Kidney (tissue), 14 donors: ENCODE measurements around the gene KIF12. TPM values are rescaled to one million over a fixed set of nuclear protein-coding genes. Genes with fewer than 3 reads are reported as not detected.

Experiments used
- DNase-seq, 5 donors: peaks; one replicate each; pipeline ENCODE4 v3.0.0-alpha.2; 2013 to 2020
- FAIRE-seq: peaks from 2 replicates; lab custom pipeline; 2012; peaks lifted over from hg19 to GRCh38; lab: Jason Lieb, UNC
- H3K27ac ChIP-seq, 2 donors: one replicate each; pipeline ENCODE4 v1.7.0; 2013; ENCODE audit warnings: low read depth in 2 of 2, low read length in 2 of 2, inconsistent platforms in 1 of 2
- H3K27me3 ChIP-seq: one replicate; pipeline ENCODE4 v1.7.1; 2013; ENCODE audit warnings: low read length, inconsistent platforms; ENCODE audit not compliant: control insufficient read depth, insufficient read depth
- H3K36me3 ChIP-seq, 3 donors: one replicate each; pipeline versions ENCODE4 v1.7.0 to v1.7.1; 2013; ENCODE audit warnings: low read length in 3 of 3, control low read depth in 1 of 3, inconsistent platforms in 1 of 3; ENCODE audit not compliant: insufficient read depth in 3 of 3, control insufficient read depth in 2 of 3
- H3K4me1 ChIP-seq, 3 donors: one replicate each; pipeline versions ENCODE4 v1.7.0 to v1.7.1; 2013; ENCODE audit warnings: low read length in 3 of 3, inconsistent platforms in 1 of 3, low read depth in 1 of 3; ENCODE audit not compliant: control insufficient read depth in 2 of 3, insufficient read depth in 2 of 3
- H3K4me3 ChIP-seq, 3 donors: one replicate each; pipeline versions ENCODE4 v1.7.0 to v1.8.1; 2013; ENCODE audit warnings: low read length in 3 of 3, control low read depth in 1 of 3, inconsistent platforms in 1 of 3
- H3K9ac ChIP-seq, 3 donors: one replicate each; pipeline versions ENCODE4 v1.7.0 to v1.7.1; 2013; ENCODE audit warnings: low read length in 3 of 3, control low read depth in 1 of 3, inconsistent platforms in 1 of 3
- H3K9me3 ChIP-seq, 3 donors: one replicate each; pipeline versions ENCODE4 v1.7.0 to v1.7.1; 2013; ENCODE audit warnings: low read length in 3 of 3, control low read depth in 1 of 3, inconsistent platforms in 1 of 3; ENCODE audit not compliant: control insufficient read depth in 2 of 3, insufficient read depth in 1 of 3
- intact Hi-C: fragments of 100-400 bp; cut with DNase I; formaldehyde crosslinking; loops from one replicate; pipeline ENCODE4 v1.11.1; 2022
- polyA plus RNA-seq: library from polyadenylated mRNA; stranded (reverse); fragments of 350-450 nt; fragmentation: Illumina TruSeq; extraction: RNeasy Lipid Tissue Mini Kit (QIAGEN cat#74804); gene quantifications from one replicate; pipeline ENCODE4 v1.2.3, GENCODE V29; 2014; ENCODE audit warnings: low read depth, low replicate concordance; ENCODE audit not compliant: insufficient read depth
- total RNA-seq: library from RNA; stranded (reverse); fragmentation: NEBNext Ultra II Directional; extraction: Animal tissue kit (Norgen Biotek cat#: 25700); gene quantifications from one replicate; pipeline ENCODE4 v1.2.1, GENCODE V29; 2021
- TF ChIP-seq, protein P1 (sequence below): IDR thresholded peaks from 3 replicates; pipeline ENCODE4 v1.5.1; 2012; ENCODE audit warnings: mild to moderate bottlenecking, moderate library complexity, borderline replicate concordance; ENCODE audit not compliant: insufficient read depth; ENCODE audit errors: extremely low read depth
- donor health status: control.
- donor health status: control.
- donor health status: control.
- donor health status: control.
- donor health status: control.
- donor health status: DM: yes; HTN: yes; CAD: no.
- donor health status: Normal renal cell carcinoma (clear cell type).

Gene KIF12
- total and polyA plus RNA-seq, 2 donors from 2014 or later: 155 to 202 TPM

DNA sequence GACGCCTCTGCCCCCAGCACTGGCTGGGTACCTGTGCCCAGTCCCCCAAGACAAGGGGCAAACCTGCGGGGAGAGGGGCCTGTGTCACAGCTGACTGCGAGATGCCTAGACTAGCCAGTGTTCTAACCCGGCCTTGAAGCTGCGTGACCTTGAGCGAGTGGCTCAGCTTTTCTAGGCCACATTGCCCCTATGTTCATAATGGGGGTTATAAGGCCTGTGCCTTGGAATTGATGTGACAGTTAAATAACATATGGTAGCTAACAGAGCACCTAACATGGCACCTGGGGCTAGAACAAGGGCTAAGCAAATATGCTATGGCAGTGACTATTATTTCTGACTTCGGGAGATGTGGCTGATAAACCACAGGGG lies 33.4 kb upstream of the KIF12 start:
- H3K9me3 ChIP-seq: peaks cover 0 to 6% (median 0%) of the 10 kb centered on the region in 3 donors
- H3K9ac ChIP-seq: no peak overlapping the region
- no peaks in the 10 kb centered on the region for H3K27me3 ChIP-seq
- H3K27ac ChIP-seq: no peak overlapping the region
- no peaks in the 10 kb centered on the region for H3K36me3 ChIP-seq
- no peak for FAIRE-seq
- TF ChIP-seq, protein P1, sequence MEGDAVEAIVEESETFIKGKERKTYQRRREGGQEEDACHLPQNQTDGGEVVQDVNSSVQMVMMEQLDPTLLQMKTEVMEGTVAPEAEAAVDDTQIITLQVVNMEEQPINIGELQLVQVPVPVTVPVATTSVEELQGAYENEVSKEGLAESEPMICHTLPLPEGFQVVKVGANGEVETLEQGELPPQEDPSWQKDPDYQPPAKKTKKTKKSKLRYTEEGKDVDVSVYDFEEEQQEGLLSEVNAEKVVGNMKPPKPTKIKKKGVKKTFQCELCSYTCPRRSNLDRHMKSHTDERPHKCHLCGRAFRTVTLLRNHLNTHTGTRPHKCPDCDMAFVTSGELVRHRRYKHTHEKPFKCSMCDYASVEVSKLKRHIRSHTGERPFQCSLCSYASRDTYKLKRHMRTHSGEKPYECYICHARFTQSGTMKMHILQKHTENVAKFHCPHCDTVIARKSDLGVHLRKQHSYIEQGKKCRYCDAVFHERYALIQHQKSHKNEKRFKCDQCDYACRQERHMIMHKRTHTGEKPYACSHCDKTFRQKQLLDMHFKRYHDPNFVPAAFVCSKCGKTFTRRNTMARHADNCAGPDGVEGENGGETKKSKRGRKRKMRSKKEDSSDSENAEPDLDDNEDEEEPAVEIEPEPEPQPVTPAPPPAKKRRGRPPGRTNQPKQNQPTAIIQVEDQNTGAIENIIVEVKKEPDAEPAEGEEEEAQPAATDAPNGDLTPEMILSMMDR: no peak
- no peaks in the 10 kb centered on the region for H3K4me1 ChIP-seq
- H3K4me3 ChIP-seq: no peak overlapping the region
- DNase-seq: no peak
- intact Hi-C loops: no loop called here

DNA sequence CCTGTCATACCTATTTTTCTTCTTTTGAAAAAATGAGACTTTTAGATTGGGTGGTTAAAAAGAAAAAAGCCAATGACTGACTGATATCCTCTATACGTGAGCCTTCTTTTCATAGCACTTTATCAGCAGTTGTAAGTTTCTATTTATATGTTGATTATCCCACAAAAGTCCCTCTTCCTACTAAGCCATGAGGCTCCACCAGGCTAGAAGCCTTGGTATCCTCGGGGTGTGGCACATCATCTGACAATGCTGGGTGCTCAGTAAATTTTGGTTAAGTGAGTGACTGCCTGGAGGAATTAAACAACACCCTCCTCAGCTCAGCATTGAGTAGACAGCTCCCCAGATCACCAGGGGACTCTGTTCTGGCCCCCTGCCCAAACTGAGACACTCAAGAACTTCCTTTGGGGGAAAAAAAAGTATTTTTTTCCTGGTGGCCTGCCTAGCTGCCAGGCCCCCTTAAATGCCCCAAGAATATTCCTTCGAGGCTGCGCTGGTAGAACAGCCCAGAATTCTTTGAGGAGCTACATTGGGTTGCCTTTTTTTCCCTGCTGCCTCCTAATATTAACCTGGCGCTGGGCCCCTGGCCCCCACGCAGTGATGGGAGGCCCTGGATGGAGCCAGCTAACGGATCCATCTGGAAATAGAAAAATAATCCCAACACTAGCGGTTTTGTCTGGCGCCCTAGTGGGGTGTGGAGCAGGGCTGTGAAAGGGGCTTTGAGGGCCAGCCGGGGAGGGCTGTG lies 32.9 kb upstream of the KIF12 start:
- H3K36me3 ChIP-seq: no peaks in the 10 kb centered on the region
- FAIRE-seq (no peak), DNase-seq (no peak)
- no peak overlapping the region for H3K4me3 ChIP-seq
- H3K9me3 ChIP-seq: peaks cover 0 to 8% (median 0%) of the 10 kb centered on the region in 3 donors
- H3K27me3 ChIP-seq: no peaks in the 10 kb centered on the region
- no peak overlapping the region for H3K27ac ChIP-seq
- H3K9ac ChIP-seq: no peak overlapping the region
- TF ChIP-seq, protein P1: no peak
- no peaks in the 10 kb centered on the region for H3K4me1 ChIP-seq
- intact Hi-C loops: no loop called here

DNA sequence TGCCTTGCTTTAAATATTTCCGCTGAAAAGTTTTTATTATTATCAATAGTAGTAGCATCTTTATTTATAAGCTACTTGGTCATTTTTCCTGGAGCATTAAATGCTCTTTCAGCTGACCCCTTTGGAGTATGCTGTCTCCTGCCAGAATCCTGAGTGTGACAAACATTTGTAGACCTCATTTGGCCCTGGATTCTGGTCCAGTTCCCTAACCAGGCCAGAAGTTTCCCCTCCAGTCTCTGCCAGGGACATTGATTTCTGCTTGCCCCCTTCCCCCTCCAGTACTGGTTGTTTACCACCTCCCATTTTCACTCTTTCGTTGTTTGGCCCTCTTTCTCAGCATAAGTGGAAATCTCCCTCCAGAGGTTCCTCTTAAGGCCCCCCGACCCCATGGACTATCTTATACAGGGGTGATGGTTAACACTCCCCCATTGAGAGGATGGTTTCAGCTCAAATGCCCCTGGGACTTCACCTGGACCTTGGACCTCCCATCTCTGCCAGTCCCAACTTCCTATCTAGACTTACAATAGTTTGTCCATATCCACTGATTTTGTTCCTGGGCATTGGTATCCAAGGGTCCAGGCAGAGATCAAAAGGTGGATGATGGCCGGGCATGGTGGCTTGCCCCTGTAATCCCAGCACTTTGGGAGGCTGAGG lies 31.7 kb upstream of the KIF12 start:
- Histone ChIP-seq H3K9ac (no peak overlapping the region), H3K36me3 (no peaks in the 10 kb centered on the region), H3K4me1 (no peaks in the 10 kb centered on the region), H3K9me3 (peaks cover 0 to 8% (median 0%) of the 10 kb centered on the region in 3 donors), H3K27ac (no peak overlapping the region), H3K4me3 (no peak overlapping the region), H3K27me3 (no peaks in the 10 kb centered on the region)
- no peak for FAIRE-seq
- intact Hi-C loops: no loop called here
- TF ChIP-seq, protein P1: no peak
- peak in 1 of 5 donors; percentile 8 for DNase-seq
